ENCODE results near the gene SLC7A14. TPM values are rescaled to one million over a fixed set of nuclear protein-coding genes. Genes with fewer than 3 reads are reported as not detected.

The SLC7A14 gene
- total RNA-seq, 4 donors from 2014 or later = 0.44 TPM; not detected in 3

DNA sequence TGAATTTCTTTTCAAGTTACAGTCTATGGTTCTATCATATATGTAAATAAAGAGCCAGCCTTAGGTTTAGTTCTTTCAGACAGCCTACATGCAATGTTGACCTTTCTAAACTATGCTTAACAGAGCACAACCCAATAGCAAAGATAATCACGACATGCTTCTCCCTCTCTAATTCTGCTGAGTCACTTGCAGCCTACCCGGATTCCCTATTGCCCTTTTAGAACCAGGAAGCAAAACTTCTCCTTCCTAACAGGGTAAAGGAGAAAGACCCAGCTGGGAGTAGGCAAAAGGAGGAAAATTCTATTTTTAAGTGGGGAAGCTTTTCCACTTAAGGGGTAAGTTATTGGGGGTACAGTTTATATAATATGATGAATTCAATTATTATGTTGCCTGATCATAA, 79.3 kb downstream of the SLC7A14 start:
- H3K4me1 ChIP-seq = peaks cover 0 to 22% (median 0%) of the 10 kb centered on the region in 4 donors
- H3K27ac ChIP-seq = no peak overlapping the region
- no peak for TF ChIP-seq POLR2A (IDR thresholded peaks at IDR 0.05)
- TF ChIP-seq, protein P1, sequence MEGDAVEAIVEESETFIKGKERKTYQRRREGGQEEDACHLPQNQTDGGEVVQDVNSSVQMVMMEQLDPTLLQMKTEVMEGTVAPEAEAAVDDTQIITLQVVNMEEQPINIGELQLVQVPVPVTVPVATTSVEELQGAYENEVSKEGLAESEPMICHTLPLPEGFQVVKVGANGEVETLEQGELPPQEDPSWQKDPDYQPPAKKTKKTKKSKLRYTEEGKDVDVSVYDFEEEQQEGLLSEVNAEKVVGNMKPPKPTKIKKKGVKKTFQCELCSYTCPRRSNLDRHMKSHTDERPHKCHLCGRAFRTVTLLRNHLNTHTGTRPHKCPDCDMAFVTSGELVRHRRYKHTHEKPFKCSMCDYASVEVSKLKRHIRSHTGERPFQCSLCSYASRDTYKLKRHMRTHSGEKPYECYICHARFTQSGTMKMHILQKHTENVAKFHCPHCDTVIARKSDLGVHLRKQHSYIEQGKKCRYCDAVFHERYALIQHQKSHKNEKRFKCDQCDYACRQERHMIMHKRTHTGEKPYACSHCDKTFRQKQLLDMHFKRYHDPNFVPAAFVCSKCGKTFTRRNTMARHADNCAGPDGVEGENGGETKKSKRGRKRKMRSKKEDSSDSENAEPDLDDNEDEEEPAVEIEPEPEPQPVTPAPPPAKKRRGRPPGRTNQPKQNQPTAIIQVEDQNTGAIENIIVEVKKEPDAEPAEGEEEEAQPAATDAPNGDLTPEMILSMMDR (IDR thresholded peaks at IDR 0.05) = no peak
- TF ChIP-seq EP300 (IDR thresholded peaks at IDR 0.05) = no peak
- DNase-seq (ENCODE audit: low spot score in 2 of 2) = no peak
- H3K4me3 ChIP-seq = no peak overlapping the region
- H3K36me3 ChIP-seq = no peaks in the 10 kb centered on the region
- H3K27me3 ChIP-seq = no peaks in the 10 kb centered on the region
- 14 to 15% methylated on average over 2 of the region's 2 CpGs for WGBS, 2 donors
- H3K9me3 ChIP-seq = no peaks in the 10 kb centered on the region

DNA sequence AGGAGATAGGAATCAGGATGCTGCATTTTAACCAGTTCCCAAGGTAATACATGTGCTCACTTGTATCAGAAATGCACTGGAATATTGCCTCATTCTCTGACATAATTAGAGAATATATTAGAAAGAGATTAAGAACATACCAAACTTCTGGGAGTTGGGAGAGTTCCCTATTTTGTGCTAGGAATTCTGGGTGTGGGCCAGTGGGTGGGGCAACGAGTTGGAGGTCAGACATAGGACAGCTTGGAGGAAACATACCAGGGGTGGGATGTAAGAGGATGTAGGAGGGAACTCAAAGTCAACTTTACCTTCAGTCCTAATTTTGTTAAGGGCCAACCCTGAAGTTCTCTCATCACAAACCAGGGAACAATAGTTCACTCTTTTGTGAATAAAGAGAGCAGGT, 83.6 kb downstream of the SLC7A14 start:
- DNase-seq (ENCODE audit: low spot score in 2 of 2) = peak in 1 of 2 donors; percentile 28
- 9 to 15% methylated on average over 1 of the region's 1 CpG for WGBS, 2 donors

DNA sequence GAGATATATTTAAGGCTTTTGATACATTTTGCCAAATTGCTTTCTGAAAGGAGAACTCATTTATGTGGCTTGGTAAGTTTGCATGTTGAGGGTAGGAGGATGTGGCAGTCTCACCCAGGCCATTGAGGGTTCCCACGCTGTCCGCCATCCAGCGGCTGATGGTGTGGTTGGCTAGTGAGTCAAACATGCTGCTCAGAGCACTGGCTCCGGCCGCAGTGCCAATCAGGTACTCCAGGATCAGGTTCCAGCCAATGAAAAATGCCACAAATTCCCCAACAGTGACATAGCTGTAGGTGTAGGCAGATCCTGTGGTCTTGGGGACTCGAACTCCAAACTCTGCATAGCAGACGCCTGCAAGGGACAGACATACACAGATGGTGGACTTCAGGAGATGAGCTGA, 84.9 kb downstream of the SLC7A14 start:
- H3K27ac ChIP-seq = no peak overlapping the region
- WGBS, 2 donors = 84 to 98% methylated on average over 7 of the region's 7 CpGs
- no peak overlapping the region for H3K4me3 ChIP-seq
- DNase-seq (ENCODE audit: low spot score in 2 of 2) = no peak
- TF ChIP-seq, protein P1 (IDR thresholded peaks at IDR 0.05) = no peak
- TF ChIP-seq POLR2A (IDR thresholded peaks at IDR 0.05) = no peak
- no peak for TF ChIP-seq EP300 (IDR thresholded peaks at IDR 0.05)
- peaks cover 0 to 16% (median 0%) of the 10 kb centered on the region in 4 donors for H3K4me1 ChIP-seq
- H3K27me3 ChIP-seq = no peaks in the 10 kb centered on the region
- H3K9me3 ChIP-seq = no peaks in the 10 kb centered on the region
- no peaks in the 10 kb centered on the region for H3K36me3 ChIP-seq

More for the DNA sequence above, 83.6 kb downstream of the SLC7A14 start:
- TF ChIP-seq EP300 (IDR thresholded peaks at IDR 0.05) (peak in 1 of 2 donors; percentile 25), POLR2A (IDR thresholded peaks at IDR 0.05) (no peak)
- TF ChIP-seq, protein P1 (IDR thresholded peaks at IDR 0.05) = no peak
- Histone ChIP-seq H3K27me3 (no peaks in the 10 kb centered on the region), H3K4me3 (no peak overlapping the region), H3K36me3 (no peaks in the 10 kb centered on the region), H3K9me3 (no peaks in the 10 kb centered on the region), H3K27ac (peak overlapping the region in 1 of 4 donors; percentile 50), H3K4me1 (peaks cover 0 to 23% (median 0%) of the 10 kb centered on the region in 4 donors)

DNA sequence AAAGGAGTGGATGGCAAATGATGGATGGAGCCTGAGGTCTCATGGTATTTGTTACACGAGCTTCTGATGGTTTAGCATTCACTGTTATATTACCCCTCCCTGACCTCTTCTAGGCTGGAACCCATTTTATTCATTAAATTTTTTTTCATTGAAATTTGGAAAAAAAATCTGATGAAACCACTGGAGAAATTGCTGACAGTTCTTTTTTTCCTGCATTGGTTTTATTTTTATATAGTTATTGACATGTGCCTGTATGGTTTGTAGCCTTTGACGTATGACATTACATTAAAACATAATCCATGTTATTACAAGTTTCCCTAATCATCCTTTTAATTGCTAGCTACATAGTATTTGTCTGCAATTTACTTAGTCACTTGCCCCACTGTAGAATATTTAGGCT, 85.4 kb downstream of the SLC7A14 start:
- no peak overlapping the region for H3K4me3 ChIP-seq
- peaks cover 0 to 16% (median 0%) of the 10 kb centered on the region in 4 donors for H3K4me1 ChIP-seq
- WGBS, 2 donors = 80 to 84% methylated on average over 2 of the region's 2 CpGs
- H3K27ac ChIP-seq = no peak overlapping the region
- no peak for TF ChIP-seq EP300 (IDR thresholded peaks at IDR 0.05)
- H3K27me3 ChIP-seq = no peaks in the 10 kb centered on the region
- H3K9me3 ChIP-seq = no peaks in the 10 kb centered on the region
- no peaks in the 10 kb centered on the region for H3K36me3 ChIP-seq
- no peak for DNase-seq (ENCODE audit: low spot score in 2 of 2)

DNA sequence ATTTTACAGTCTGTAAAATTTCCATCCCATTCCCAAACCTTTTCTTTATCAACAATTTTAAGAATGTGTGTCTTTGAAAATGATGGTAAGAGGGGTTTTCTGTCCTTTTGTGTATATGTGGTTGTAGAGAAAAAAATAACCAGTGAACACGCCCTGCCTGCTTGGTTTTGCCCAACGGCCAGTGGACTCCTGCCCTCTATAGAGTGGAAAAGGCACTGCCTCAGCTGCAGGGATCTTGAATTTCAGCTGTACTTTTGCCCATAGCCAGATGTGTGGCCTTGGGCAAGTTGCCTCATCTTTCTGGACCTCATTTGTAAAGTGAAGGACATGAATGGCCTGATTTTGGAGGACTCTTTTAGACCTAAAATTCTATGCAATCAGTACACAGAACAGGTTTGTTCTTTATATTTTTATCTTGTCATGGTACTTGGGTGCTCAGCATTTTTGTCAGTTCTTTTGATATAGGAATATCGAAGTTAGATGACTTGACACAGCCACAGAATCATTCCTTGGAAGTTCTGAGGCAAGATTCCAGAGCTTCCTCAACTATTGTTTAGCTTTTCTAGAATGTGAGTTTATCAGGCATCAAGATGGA, 86.2 kb downstream of the SLC7A14 start:
- 49 to 53% methylated on average over 3 of the region's 3 CpGs for WGBS, 2 donors
- Histone ChIP-seq H3K27me3 (no peaks in the 10 kb centered on the region), H3K4me3 (no peak overlapping the region), H3K27ac (no peak overlapping the region), H3K9me3 (no peaks in the 10 kb centered on the region), H3K36me3 (no peaks in the 10 kb centered on the region), H3K4me1 (peaks cover 0 to 16% (median 0%) of the 10 kb centered on the region in 4 donors)
- peak in 1 of 2 donors; percentile 21 for DNase-seq (ENCODE audit: low spot score in 2 of 2)
- TF ChIP-seq, protein P1 (IDR thresholded peaks at IDR 0.05) = peak in 4 of 5 experiments; percentile 24 to 46 (median 38)
- TF ChIP-seq EP300 (IDR thresholded peaks at IDR 0.05) (no peak), POLR2A (IDR thresholded peaks at IDR 0.05) (no peak)

Measured in tibial nerve (tissue), 4 donors.